DOHH2 (cell line): Measurements from ENCODE around the gene UBE2K.

Source experiments
- H3F3A ChIP-seq: fragments of 200-600 bp; sonication (generic), shearing (Covaris generic); 2 replicates; pipeline ENCODE4 v1.6.0; 2016; ENCODE audit warnings: antibody characterized with exemption, mild to moderate bottlenecking; ENCODE audit not compliant: control insufficient read depth, insufficient read depth
- H3K27ac ChIP-seq: fragments of 200-600 bp; sonication (generic); 2 replicates; pipeline ENCODE4 v1.5.1; 2014; ENCODE audit warnings: low read depth, mild to moderate bottlenecking, low read length, moderate library complexity
- H3K27me3 ChIP-seq: fragments of 200-600 bp; sonication (generic); 2 replicates; pipeline ENCODE4 v1.6.1; 2014; ENCODE audit warnings: mild to moderate bottlenecking, low read length, mixed read lengths; ENCODE audit not compliant: control insufficient read depth
- H3K36me3 ChIP-seq: fragments of 200-600 bp; sonication (generic); 2 replicates; pipeline ENCODE4 v1.6.1; 2014; ENCODE audit warnings: mild to moderate bottlenecking, low read length, moderate library complexity, mixed read lengths; ENCODE audit not compliant: control insufficient read depth
- H3K4me1 ChIP-seq: fragments of 200-600 bp; sonication (generic); 2 replicates; pipeline ENCODE4 v1.6.1; 2014; ENCODE audit warnings: mild to moderate bottlenecking, low read length, mixed read lengths; ENCODE audit not compliant: control insufficient read depth
- H3K4me2 ChIP-seq: fragments of 200-600 bp; sonication (generic); 2 replicates; pipeline ENCODE4 v1.6.0; 2014; ENCODE audit warnings: mild to moderate bottlenecking, low read length, moderate library complexity
- H3K4me3 ChIP-seq: fragments of 200-600 bp; sonication (generic); 2 replicates; pipeline ENCODE4 v1.5.1; 2014; ENCODE audit warnings: mild to moderate bottlenecking, low read length, mixed read lengths
- H3K79me2 ChIP-seq: fragments of 200-600 bp; sonication (generic); 2 replicates; pipeline ENCODE4 v1.6.1; 2014; ENCODE audit warnings: mild to moderate bottlenecking, low read length, mixed read lengths; ENCODE audit not compliant: control insufficient read depth
- H3K9me2 ChIP-seq: fragments of 200-600 bp; sonication (generic); replicated peaks from 2 replicates; pipeline ENCODE4 v1.6.1; 2014; ENCODE audit warnings: mild to moderate bottlenecking, low read length, mixed read lengths; ENCODE audit not compliant: control insufficient read depth
- H3K9me3 ChIP-seq: fragments of 200-600 bp; sonication (generic); 2 replicates; pipeline ENCODE4 v1.6.1; 2014; ENCODE audit warnings: antibody characterized with exemption, low read length, mixed read lengths; ENCODE audit not compliant: control insufficient read depth, insufficient read depth
- H4K20me1 ChIP-seq: fragments of 200-600 bp; sonication (generic); 2 replicates; pipeline ENCODE4 v1.6.0; 2014; ENCODE audit warnings: low read depth, mild to moderate bottlenecking, antibody characterized with exemption, low read length, moderate library complexity; ENCODE audit not compliant: control insufficient read depth, insufficient read depth
- EZH2phosphoT487 ChIP-seq: fragments of 200-600 bp; sonication (generic); IDR thresholded peaks from 2 replicates; pipeline ENCODE4 v1.6.1; 2017; ENCODE audit warnings: borderline replicate concordance, mild to moderate bottlenecking, antibody characterized with exemption, low read length, moderate library complexity, mixed read lengths
- TF ChIP-seq, protein P1 (sequence below): fragments of 200-600 bp; sonication (generic); IDR thresholded peaks from one replicate; pipeline ENCODE4 v1.5.1; 2014; ENCODE audit warnings: antibody characterized with exemption, mild to moderate bottlenecking, low read depth, low read length; ENCODE audit not compliant: poor library complexity, severe bottlenecking

The UBE2K gene

DNA sequence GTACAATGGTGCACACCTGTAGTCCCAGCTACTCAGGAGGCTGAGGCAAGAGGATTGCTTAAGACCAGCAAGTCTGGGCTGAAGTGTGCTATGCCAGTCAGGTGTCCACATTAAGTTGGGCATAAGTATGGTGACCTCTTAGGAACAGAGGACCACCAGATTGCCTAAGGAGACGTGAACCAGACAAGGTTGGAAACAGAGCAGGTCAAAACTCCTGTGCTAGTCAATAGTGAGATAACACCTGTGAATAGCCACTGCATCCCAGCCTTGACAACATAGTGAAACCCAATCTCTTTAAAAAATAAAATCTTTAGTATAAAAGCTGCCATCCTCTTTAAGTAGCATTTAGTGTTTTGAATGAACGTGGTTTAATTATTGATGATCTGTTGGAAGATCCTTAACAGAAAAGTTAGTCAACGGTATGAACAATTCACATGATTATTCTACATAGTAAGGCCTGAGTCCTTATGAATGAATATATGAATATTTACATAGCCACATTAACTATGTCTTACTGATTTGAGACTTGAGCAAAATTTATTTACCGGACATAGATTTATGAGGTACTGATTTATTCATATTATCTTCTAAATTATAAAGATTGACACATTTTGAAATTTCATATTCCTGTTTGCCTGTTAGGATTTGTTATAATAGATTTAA lies 63.2 kb downstream of the UBE2K start:
- Histone ChIP-seq H4K20me1 (no peaks in the 10 kb centered on the region), H3K4me2 (no peak overlapping the region), H3K27me3 (no peaks in the 10 kb centered on the region), H3K9me3 (no peaks in the 10 kb centered on the region), H3K79me2 (peaks cover 10% of the 10 kb centered on the region), H3K4me1 (peaks cover 32% of the 10 kb centered on the region), H3K4me3 (no peak overlapping the region), H3K9me2 (no peaks in the 10 kb centered on the region), H3F3A (peaks cover 5% of the 10 kb centered on the region), H3K36me3 (peaks cover 53% of the 10 kb centered on the region), H3K27ac (no peak overlapping the region)
- TF ChIP-seq, protein P1, sequence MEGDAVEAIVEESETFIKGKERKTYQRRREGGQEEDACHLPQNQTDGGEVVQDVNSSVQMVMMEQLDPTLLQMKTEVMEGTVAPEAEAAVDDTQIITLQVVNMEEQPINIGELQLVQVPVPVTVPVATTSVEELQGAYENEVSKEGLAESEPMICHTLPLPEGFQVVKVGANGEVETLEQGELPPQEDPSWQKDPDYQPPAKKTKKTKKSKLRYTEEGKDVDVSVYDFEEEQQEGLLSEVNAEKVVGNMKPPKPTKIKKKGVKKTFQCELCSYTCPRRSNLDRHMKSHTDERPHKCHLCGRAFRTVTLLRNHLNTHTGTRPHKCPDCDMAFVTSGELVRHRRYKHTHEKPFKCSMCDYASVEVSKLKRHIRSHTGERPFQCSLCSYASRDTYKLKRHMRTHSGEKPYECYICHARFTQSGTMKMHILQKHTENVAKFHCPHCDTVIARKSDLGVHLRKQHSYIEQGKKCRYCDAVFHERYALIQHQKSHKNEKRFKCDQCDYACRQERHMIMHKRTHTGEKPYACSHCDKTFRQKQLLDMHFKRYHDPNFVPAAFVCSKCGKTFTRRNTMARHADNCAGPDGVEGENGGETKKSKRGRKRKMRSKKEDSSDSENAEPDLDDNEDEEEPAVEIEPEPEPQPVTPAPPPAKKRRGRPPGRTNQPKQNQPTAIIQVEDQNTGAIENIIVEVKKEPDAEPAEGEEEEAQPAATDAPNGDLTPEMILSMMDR: no peak
- TF ChIP-seq EZH2phosphoT487: no peak

DNA sequence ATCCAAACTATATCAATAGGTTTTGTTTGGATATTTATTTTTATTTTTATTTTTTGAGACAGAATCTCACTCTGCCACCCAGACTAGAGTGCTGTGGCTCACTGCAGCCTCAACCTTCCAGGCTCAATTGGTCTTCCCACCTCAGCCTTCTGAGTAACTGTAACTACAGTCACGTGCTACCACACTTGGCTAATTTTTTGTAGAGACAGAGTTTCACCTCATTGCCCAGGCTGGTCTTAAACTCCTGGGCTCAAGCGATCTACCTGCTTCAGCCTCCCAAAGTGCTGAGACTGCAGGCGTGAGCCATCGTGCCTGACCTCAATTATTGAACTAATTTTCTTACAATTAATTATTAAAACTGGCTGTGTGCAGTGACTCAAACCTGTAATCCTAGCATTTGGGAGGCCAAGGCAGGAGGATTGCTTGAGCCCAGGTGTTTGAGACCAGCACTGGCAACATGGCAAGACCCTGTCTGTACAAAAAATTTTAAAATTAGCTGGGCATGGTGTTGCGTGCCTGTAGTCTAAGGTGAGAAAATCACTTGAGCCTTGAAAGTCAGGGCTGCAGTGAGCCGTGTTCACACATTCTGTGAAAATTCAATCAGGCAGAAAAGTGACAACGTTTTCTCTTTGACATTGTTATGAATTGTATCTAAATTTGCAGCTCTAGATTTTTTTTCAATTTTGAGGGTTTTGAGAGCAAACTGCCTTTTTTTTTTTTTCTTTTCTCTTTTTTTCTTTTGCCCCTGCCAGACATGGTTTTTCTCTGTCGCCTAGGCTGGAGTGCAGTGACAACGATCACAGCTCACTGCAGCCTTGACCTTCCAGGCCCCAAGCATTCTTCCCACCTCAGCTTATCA lies 66.0 kb downstream of the UBE2K start:
- no peak for TF ChIP-seq EZH2phosphoT487
- TF ChIP-seq, protein P1: no peak
- peaks cover 32% of the 10 kb centered on the region for H3K4me1 ChIP-seq
- peaks cover 37% of the 10 kb centered on the region for H3K36me3 ChIP-seq
- peaks cover 3% of the 10 kb centered on the region for H3F3A ChIP-seq
- peak overlapping the region; percentile 27 for H3K27ac ChIP-seq
- no peaks in the 10 kb centered on the region for H3K9me2 ChIP-seq
- no peaks in the 10 kb centered on the region for H4K20me1 ChIP-seq
- no peak overlapping the region for H3K4me3 ChIP-seq
- H3K79me2 ChIP-seq: peaks cover 3% of the 10 kb centered on the region; the same call in 1 of the 2 replicates
- peak overlapping the region; percentile 25 for H3K4me2 ChIP-seq
- H3K9me3 ChIP-seq: no peaks in the 10 kb centered on the region
- H3K27me3 ChIP-seq: no peaks in the 10 kb centered on the region

DNA sequence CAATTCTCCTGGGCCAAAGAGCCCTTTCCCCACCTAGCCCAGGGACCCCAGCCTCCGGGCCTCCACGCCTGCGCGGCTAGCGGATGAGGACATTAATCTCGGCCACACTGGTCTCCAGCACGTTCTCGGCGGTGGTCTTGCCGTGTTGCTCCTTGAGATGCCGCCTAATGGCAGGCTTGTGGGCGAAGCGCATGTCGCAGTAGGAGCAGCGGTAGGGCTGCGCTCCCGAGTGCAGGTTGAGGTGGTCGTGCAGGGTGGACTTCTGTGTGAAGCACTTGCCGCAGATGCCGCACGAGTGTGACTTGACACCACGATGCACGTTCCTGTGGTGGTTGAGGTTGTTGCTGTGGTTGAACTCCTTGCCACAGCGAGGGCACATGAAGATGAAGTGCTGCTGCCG lies 72.1 kb downstream of the UBE2K start:
- no peaks in the 10 kb centered on the region for H3K9me3 ChIP-seq
- TF ChIP-seq EZH2phosphoT487: no peak
- TF ChIP-seq, protein P1: no peak
- H3K27ac ChIP-seq: no peak overlapping the region
- H3K36me3 ChIP-seq: peaks cover 24% of the 10 kb centered on the region
- H4K20me1 ChIP-seq: no peaks in the 10 kb centered on the region
- H3K27me3 ChIP-seq: no peaks in the 10 kb centered on the region
- no peak overlapping the region for H3K4me2 ChIP-seq
- no peak overlapping the region for H3K4me3 ChIP-seq
- H3K9me2 ChIP-seq: no peaks in the 10 kb centered on the region
- no peaks in the 10 kb centered on the region for H3F3A ChIP-seq
- H3K4me1 ChIP-seq: no peaks in the 10 kb centered on the region
- no peaks in the 10 kb centered on the region for H3K79me2 ChIP-seq
